Left lobe of liver (tissue), 2 donors: ENCODE results near the gene EIF4E3. TPM values are rescaled to one million over a fixed set of nuclear protein-coding genes. Genes with fewer than 3 reads are reported as not detected.
A peak's percentile ranks its signal among the peaks of the same experiment; 100 is the strongest.

Experiments
- ATAC-seq: fragments of 200-7000 bp; cut with Tn5 transposase; one replicate; pipeline ENCODE4 v1.9.1; 2020; ENCODE audit warnings: mild to moderate bottlenecking, moderate library complexity
- DNase-seq: peaks from one replicate; pipeline ENCODE4 v3.0.0-alpha.2; 2020; ENCODE audit warnings: low spot score
- total RNA-seq: library from RNA; stranded (reverse); gene quantifications from one replicate; pipeline ENCODE4 v1.2.1, GENCODE V29; 2021
- donor health status: DM: no; HTN: no; CAD: no; lungs with moderate emphysema.
- donor health status: DM: no; HTN: yes; CAD: no.

The EIF4E3 gene
- total RNA-seq, 1 donor from 2014 or later: 7.6 TPM

GRCh38 chr3:71690341-71690841 is 34.8 kb downstream of the EIF4E3 start:
- ATAC-seq (peak; percentile 41), DNase-seq (no peak)

GRCh38 chr3:71689291-71689690 is 35.9 kb downstream of the EIF4E3 start:
- no peak for ATAC-seq
- DNase-seq: no peak

- no peak for DNase-seq
- no peak for ATAC-seq
Measured at GRCh38 chr3:71688121-71688520, 37.1 kb downstream of the EIF4E3 start.

- no peak for ATAC-seq
- DNase-seq: no peak
Measured at GRCh38 chr3:71685686-71686085, 39.5 kb downstream of the EIF4E3 start.

DNA sequence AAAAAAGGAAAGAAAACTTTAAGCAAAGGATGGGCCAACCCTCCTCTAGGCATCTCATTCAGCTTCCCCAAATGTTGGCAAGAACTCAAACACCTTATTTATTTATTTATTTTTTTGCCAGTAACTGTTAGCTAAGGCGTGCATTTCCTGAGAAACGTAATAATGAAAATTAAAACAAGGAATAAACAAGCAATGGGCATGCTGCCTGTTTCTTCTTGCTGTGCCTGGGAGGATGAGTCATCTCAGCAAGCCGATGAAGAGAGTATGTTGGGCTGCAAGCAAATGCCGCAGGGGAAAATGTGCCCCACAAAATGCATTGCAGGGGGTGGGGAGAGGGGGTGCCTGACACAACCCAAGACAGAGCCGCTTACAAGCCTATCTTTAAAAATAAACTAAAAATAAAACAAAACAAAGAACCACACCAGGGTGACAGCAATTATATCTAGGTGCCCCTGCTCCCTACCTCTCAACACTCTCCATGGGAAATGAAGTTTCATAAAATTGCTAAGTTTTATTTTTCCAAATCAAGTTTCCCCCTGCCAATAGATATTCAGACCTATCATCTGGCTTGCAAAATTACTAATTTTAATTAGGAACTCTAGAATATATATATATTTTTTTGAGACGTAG is 40.3 kb downstream of the EIF4E3 start:
- ATAC-seq (no peak), DNase-seq (no peak)

- ATAC-seq (no peak), DNase-seq (no peak)
Measured at GRCh38 chr3:71684046-71684756, 41.0 kb downstream of the EIF4E3 start.

GRCh38 chr3:71681224-71681668 is 44.0 kb downstream of the EIF4E3 start:
- DNase-seq (no peak), ATAC-seq (peak; percentile 70)

- ATAC-seq: no peak
- no peak for DNase-seq
Measured at GRCh38 chr3:71680603-71681002, 44.6 kb downstream of the EIF4E3 start.

GRCh38 chr3:71676931-71677330 is 48.3 kb downstream of the EIF4E3 start:
- no peak for ATAC-seq
- DNase-seq: no peak

DNA sequence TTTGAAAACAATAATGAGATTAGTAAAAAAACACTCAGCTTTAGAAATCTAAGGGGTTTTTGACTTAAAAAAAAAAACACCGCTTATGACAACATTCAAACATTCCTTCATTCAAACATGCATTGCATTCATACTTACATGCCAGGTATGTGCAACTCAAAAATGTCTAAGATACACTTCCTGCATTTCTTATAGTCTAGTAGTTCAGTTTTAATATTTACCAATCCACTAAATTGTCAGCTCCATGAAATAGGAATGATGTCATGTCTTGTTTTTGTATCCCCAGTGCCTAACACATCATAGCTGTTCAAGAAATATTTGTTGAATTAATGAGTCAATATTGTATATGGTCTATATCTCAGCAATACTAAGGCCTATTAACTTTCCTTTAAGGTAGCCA is 51.7 kb downstream of the EIF4E3 start:
- DNase-seq (no peak), ATAC-seq (no peak)

DNA sequence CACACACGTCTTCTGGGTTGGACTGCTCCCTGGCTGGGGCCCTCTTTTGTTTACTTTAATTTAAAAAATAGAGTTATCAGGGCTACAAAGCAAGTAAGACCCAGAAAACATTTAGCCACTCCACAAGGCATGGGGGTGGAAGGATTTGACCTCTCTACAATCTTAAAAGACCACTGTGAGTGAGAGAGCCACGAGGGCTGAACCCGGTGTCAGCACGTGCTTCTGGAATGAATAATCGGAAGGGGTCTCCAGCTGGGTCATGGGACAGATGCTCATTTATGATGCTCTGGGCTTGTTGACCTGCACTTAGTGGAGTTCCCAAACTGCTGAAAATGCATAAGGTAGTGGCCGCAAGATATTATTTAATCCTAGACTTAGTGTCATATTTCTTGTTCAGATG is 52.4 kb downstream of the EIF4E3 start:
- no peak for ATAC-seq
- DNase-seq: no peak

- no peak for DNase-seq
Measured at GRCh38 chr3:71672340-71672739, 52.9 kb downstream of the EIF4E3 start.

DNA sequence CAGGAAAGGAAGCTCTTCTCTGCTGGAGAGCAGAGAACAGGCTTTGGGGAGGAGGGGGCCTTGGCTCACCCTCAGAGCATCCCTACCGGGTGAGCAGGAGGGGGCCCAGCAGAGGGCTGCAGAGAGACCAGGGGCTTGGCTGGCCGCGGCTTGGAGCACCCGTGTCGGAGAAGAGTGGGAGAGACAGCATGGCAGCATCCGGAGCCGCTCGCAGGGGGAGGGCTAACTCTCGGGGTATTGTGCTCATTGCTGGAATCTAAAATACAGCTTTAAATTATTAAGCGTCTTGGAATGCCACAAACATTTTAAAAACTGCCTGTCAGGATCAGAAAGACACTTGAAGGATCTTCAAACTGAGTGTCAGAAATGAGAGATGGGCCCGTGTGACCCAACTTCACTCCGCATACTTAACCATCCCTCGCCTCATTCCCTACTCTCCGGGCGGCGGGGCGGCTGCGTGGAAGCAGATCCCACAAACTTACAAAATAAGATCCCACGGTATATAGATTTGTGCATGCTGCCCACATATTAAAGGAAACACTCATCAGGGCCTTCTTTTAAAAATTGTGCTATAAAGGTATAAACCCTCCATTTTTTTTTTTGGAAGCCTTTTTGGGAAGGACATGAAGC is 53.9 kb downstream of the EIF4E3 start:
- ATAC-seq (no peak), DNase-seq (no peak)

More at GRCh38 chr3:71672340-71672739, 52.9 kb downstream of the EIF4E3 start:
- ATAC-seq: no peak

GRCh38 chr3:71662568-71662967 is 62.6 kb downstream of the EIF4E3 start:
- DNase-seq (no peak), ATAC-seq (no peak)

- ATAC-seq (no peak), DNase-seq (no peak)
Measured at GRCh38 chr3:71662056-71662455, 63.1 kb downstream of the EIF4E3 start.

GRCh38 chr3:71659864-71660591 is 65.2 kb downstream of the EIF4E3 start:
- ATAC-seq: no peak
- no peak for DNase-seq

DNA sequence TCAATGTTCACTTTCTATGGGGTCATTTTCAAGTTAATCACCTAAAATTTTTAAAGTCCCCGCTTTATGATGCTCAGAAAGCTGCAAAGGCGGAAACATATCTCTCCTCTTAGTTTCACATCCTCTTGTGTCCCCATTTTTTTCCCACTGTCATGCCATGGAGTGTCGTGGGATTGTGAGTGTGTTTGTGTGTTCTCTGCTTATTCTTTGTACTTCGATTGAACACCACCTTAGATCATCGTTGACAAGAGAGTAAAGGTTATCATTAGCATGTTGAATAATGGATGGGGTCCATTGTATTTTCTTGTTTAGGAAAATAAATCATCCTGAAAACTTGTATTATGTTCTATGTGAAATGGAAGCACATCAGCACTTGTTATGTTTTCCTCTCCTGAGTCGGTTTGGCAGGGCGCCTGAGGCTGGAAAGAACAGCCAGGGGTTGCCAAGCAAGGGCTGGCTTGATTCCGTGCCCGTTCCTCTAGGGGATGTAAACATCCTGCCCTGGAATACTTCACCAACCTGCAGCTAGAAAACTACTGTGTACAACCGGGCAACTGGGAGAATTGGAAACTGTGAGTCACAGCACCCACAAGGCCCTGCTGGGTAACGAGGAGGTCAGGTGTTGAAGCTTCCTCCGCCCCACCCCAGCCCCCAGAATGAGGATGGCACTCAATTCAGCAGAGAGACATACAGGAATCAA is 67.2 kb downstream of the EIF4E3 start:
- peak; percentile 80 for ATAC-seq

DNA sequence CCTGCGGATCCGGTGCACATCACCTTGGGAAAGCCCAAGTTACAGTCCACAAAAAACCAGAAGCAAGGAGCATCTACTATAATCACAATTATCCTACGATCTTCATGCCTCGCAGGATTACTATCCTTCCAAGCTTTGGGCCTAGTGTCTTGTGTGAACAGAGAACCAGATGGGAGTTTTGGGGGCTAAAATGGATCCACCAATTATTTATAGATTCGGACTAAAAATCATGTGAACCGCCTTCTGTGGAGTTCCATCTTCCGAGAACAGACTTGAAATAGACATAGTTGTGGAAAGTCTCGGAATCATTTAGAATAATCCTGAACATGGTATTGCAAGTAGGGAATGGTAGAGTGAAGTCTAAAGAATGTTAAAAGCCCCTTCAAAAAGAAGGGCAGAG is 70.1 kb downstream of the EIF4E3 start:
- DNase-seq (no peak), ATAC-seq (no peak)

More for the DNA sequence above, 67.2 kb downstream of the EIF4E3 start:
- DNase-seq: peak; percentile 74

- no peak for DNase-seq
- ATAC-seq: no peak
Measured at GRCh38 chr3:71653414-71653807, 71.8 kb downstream of the EIF4E3 start.

DNA sequence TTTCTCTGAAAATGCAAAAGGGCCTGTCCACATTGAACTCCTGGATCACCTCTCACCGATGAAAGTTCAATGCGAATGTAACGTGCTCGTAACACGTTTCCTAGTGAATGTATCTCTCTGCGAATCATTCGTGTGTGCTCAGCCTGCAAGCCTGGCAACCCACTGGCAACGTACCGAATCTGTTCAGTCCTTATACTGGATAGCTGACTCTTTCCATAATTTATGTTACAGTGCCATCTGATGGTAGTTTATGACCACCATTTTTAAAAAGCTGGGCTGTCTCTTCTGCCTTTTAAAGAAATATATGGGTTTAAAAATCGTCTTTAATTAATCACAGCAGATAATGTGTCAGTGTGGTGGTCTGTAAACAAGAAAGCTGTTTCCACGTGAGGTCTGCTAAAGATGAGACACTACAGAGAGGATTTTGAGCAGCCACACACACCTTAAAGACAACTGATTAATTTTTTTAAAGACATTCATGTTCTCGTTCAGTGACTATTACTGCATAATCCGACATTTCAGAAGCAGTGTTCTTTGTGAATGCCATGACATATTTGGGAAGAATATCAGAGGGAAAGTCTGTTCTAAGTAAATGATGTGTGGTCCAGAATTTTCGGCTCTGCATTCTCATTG is 72.3 kb downstream of the EIF4E3 start:
- peak; percentile 66 for DNase-seq
- peak; percentile 98 for ATAC-seq
